Non-pigmented ciliary epithelial cell (primary cell): ENCODE results near the gene CAVIN3.

ENCODE experiments used
- DNase-seq: peaks from one replicate; pipeline ENCODE4 v3.0.0-alpha.2; 2010; ENCODE audit warnings: low read depth

Gene CAVIN3

DNA sequence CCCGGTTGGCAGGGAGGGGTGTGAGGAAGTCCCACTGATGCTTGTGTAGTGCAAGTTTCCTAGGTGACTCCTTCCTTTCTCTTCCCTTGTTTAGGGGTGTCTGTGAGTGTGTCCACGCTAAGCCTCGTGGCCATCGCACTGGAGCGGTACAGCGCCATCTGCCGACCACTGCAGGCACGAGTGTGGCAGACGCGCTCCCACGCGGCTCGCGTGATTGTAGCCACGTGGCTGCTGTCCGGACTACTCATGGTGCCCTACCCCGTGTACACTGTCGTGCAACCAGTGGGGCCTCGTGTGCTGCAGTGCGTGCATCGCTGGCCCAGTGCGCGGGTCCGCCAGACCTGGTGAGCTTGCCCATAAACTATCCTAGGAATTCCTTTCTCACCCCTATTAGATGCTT, 50.3 kb downstream of the CAVIN3 start:
- no peak for DNase-seq
